ENCODE results near the gene NEK7.

NEK7 gene

DNA sequence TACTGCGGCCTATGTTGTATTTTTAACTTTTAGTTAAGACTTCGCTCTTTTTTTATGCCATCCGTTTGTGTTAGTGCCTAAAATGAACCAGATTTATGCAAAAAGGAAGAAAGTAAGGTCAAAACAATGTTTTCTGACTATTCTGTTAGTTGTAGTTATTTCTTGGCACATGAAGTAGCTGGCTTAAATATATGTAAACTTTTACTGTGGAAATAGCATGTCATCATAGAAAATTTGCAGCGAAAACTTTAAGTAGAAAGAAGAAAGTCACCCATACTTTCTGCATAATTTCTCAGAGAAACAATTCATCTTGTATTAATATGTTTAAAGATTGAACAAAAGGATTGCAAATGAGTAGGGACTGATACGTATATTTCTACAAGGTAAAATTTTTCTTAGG lies 106.4 kb downstream of the NEK7 start:
- DNase-seq, result no peak

DNA sequence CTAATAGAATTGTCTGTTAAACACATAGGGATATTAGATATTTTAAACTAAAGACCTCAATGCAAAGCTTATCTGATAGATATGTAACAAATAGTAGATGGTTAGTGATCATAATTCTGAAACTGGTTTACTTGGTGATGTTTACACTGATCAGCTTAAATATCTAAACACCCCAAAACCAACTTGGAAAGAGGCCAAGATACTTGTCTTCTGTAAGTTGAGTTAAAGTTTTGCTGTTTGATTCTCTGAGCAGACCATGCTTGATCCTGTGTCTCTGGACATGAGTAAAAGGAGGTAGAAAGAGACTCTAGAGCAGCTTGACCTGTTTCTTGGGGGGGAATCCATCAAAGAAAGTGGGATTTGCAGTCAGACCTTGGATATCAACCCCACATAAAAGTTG lies 107.5 kb downstream of the NEK7 start:
- DNase-seq, result no peak

DNA sequence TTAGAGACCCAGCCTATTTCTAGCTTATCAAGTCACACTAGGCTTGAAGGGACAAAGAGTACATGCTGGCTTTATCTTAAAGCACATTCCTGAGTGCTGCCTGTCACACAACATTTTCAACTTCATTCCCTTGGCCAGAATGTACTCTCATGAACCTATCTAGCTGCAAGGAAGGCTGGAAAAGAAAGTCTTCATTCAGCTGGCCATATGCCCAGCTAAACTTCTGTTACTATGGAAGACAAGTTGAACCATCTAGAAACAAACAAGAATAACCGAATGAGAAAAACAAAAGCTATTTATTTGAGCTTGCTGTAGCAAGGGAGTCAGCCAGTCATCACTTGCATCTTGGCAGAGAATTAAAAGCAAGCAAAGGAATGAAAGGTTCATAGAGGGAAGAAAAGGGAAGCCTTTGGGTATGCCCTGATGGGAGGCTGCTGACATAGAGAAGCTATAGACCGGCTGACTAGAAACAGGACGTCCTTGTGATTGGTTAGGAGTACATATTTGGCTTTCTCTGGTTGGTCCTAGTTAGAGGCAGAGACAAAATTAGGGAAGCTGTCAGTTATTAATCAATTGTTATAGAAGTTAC lies 108.4 kb downstream of the NEK7 start:
- DNase-seq, result no peak

DNA sequence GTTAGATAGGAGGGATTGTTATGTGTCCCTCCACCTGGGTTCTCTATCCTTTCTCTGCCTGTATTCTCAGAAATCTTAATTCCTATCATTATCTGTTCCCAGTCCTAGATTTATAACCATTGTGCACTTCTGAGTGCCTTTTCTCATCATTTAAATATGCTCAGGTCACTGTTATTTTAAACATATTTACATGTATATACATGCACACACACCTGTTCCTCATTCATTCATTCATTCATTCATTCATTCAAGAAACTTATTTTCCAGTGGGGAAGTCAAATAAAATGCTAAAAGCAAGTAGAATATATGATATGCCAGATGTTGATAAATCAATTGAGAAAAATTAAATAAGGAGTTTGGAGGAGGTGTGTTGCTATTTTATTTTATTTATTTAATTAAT lies 110.3 kb downstream of the NEK7 start:
- DNase-seq, result no peak

DNA sequence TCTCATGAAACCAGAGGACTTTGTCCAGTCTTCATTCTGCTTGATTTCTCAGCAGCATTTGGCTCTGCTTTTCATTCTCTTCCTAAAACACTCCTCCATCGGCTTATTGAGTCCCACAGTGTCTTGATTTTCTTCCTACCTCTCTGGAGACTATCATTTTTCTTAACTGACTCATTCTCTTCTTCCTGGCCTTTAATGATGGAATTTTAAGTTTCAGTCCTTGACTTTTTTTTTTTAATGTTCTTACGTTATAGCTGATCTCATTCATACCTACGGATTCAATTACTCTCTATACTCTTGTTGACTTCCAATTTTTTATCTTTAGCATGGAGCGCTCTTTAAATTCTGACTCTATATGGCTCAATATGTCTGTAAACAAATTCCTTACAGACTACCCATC lies 111.1 kb downstream of the NEK7 start:
- DNase-seq, result no peak

DNA sequence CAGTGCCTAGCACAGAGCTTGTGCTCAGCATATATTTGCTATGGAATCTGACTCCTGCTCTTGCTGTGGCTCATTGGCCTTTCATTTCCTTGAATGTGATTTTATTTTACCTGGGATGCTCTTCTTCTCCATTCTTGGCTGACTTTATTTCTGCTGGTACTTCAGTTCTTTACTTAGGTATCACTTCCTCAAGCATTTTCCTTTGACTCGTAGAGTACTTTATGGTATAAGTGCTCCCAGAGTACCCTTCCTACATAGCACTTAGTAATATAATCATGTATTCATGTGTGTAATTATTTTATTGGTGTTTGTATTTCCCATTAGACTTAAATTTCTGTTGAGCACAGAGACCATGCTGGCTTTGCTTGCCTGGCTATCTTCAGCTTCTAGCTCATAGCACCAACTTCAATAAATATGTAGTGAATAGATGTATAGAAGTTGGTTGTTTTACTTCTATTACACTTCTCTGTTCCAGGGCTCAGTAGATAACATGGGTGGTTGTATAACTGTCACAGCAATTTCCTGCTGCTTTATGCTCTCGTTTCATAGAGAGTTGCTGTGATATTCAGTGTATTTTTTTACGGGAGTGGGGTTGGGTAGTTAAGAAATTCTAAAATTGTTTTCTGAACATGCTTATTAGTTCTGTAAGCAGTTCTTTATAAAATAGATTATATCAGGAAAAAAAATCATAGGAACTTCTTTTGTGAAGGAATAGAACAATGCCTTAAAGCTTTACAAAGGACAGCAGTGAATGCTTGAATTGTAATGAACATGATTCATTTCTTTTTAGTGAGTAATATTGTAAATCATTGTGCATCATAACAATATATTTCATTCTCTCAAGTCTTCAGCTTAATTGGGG lies 112.2 kb downstream of the NEK7 start:
- no peak for DNase-seq

DNA sequence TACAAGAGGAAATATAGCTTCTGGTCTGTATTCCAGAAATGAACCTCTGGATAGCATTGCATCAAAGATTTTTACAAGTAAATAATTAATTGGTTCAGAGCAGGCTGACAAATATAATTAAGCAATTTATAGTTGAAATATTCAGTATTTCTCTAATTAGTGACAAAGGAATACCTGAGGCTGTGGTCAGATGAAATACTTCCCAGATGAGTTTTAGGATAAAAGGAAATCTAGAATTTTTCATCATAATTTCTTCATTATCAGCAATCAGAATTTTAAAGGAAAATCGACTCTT lies 112.8 kb downstream of the NEK7 start:
- DNase-seq, result no peak

DNA sequence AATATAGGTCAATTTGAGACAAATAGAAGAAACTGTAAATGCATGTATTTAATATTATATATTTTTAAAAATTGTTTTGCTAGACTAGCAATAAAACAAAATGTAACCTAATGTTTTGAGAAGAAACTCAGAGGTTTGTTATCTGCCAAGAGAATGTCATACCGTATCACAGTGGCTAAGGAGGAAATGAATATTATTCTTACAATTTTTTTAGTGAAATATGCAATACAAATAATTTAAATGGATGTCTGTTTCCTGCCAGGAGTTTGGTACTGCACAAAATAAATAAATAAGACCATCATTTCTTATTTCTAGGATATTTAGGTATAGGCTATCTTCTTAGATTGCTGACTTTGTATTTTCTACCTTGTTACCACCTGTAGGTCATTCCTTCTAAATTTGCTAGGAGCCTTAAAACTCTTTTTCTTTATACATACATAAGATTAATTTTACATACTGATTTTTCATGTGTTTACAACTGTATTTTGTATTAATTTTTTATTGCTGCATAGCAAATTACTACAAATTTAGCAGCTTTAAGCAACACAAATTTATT lies 113.6 kb downstream of the NEK7 start:
- no peak for DNase-seq

DNA sequence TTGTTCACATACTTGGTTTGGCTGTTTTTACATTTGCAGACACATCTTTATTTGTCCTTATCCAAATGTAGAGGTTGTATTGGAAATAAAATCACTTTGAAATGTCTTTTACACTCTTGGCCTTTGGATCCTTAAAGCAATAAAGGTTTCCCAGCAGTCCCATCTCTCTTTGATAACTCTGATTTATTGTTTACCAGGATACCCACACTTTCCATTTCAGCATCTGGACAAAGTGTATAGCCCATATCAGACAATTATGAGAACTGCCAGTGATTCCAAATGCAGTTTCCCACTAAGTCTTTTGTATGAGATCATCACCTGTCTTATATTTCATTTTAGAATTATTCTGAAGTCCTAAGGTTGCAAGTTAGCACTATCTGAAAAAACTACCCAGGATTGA lies 114.7 kb downstream of the NEK7 start:
- no peak for DNase-seq

DNA sequence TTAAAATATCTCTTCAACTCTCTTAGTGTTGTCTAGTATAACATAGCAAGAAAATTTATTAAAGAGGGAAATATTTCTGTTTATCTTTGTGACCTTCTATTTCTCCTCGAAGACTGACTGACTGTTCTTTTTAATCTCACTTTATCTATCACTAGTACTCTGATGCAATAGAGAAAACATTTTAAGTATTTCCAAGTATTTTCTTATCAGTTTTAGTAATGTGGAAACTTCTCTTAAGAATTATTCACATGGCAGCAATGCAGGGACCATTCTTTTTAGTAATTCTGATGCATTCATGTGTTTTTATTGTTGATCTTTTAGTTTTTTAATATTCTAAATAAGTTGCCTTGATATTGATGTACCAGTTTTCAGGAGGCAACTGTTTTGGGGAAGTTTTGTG lies 115.7 kb downstream of the NEK7 start:
- no peak for DNase-seq

DNA sequence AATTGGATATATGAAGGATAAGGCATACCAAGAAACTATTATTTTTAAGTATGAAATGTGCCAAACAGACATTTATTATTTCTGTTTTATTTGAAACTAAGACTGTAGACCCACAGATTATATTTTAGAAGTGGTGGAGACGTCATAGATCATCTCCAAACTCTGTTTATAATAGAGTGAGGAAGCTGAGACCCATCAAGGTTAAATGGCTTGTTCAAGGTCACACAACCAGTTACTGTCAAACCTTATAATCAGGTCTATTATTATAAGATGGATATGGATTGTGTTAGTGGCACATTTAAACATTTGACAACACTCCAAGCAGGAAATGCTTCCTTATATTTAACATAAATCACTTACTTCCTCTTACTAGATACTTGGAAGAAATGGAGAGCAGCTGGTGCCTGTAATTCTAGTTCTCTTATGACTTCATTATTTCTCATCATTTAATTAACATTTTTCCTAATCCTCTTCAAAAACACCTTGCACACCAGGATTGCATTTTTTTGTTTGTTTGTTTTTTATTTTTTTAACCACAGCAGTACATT lies 117.0 kb downstream of the NEK7 start:
- no peak for DNase-seq

DNA sequence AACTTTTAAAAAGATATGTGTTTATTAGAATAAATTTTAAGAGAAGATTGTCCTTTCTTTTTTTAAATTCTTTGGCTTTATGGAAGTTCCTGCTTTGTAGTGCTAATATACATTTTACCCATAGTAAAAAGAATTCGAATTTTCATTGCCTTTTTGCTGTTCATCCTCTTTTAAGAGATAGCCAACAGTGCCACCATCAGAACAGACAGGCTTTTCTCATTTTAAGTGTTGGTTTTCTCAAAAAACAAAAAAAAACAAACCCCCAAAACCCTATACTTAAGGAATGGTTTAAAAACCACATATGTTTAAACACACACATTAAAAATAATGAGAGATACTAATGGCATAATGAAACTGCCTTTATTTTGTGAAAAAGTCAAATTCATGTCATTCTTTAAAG lies 118.8 kb downstream of the NEK7 start:
- no peak for DNase-seq

DNA sequence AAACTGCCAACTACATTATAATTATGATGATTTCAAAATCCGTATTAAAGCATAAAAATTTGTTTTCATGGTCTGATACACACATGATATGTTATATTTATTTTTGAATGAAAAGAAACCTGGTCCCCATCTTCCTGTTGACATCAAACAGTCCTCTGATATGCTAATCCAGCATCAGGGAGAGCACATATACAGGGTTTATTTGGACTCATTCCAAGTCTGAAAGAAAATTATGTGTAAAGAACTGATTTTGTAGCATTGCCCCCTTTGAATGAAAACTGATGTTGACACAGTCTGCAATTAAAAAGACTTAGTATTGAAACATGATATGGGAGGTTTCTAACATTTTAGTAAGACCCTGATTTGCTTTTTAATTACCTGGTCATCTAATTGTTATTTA lies 119.4 kb downstream of the NEK7 start:
- no peak for DNase-seq

DNA sequence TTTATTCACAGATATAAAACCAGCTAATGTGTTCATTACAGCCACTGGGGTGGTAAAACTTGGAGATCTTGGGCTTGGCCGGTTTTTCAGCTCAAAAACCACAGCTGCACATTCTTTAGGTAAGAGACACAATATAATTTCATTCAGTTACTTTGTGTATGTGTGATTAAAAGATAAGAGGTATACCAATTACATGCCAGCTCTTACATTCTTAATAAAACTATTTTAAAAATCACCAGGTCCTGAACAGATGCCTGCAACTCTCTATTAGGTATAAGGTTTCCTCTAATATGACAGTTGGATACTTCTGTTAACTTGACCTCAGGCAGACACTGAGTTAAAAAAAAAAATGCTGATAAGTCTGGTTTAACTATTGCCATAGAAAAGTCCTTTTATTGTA lies 122.1 kb downstream of the NEK7 start:
- DNase-seq, result no peak

DNA sequence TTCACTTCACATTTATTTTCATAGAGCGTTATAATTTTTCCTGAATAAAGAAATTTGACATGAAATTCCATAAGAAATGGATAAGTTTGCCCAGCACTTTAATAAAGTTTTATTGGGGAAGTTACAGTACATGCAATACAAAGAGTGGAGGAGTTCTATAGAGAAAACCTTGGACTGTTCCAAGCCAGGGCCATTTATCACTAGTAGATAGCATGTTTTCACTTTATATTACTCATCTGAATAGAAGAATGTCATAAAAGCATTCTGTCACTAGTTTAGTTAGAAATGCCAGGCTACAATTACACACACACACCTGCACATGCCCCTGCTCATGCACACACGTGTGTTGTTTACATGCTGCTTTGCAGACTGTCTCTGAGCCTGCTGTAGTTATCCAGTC lies 123.3 kb downstream of the NEK7 start:
- no peak for DNase-seq

DNA sequence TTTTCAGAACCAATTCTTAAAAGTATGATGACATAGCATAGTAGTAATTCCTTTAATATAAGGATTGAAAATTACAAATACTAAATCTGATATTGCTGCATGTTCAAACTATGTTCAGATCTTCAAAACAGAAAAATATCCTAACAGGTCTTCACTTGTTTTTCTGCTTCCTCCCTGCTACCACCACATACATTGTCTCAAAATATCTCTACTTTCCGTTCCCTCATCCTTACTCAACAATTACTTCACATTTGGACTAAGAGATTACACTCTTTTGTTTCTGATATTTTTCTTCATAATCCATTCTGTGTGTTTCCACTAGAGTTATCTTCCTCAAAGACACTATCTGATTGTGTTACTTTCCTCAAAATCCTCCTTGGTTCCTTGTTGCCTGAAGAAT lies 125.1 kb downstream of the NEK7 start:
- DNase-seq, result no peak

DNA sequence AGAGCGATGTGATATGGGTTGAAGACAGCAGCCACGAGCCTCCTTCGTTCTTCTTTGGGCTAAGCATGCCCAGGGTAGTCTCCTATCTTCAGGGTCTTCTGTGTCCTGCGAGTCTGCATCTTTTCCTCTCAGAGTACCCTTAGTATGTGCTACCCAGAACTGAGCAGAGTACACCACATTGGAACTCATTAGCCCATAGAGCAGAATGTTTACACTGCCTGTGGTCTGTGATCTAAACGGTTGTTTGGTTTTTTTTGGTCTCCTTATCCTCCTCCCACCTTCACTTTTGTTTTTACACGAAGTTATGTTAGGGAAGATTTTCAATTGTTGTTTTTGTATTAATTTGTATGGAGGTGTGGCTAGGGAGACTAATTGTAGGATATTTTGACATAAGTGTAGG lies 126.4 kb downstream of the NEK7 start:
- no peak for DNase-seq

DNA sequence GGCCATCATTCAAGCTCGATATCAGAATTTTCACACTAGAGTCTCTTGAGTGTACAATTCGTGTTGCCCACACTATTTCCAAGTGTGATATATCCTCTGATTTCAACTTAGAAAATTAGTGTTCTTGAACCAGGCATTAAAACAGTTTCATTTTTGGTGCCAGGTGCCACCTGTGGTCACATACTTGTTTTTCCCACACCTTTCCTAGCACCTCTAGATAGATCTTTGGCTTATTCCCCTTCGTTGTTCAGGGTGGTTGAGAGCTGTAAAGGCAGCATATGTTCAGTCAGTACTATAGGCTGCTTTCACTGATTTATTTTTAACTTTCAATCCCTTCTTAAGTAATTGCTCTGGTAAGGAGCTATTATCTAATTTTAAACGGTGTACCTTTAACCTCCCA lies 131.1 kb downstream of the NEK7 start:
- DNase-seq, result no peak

DNA sequence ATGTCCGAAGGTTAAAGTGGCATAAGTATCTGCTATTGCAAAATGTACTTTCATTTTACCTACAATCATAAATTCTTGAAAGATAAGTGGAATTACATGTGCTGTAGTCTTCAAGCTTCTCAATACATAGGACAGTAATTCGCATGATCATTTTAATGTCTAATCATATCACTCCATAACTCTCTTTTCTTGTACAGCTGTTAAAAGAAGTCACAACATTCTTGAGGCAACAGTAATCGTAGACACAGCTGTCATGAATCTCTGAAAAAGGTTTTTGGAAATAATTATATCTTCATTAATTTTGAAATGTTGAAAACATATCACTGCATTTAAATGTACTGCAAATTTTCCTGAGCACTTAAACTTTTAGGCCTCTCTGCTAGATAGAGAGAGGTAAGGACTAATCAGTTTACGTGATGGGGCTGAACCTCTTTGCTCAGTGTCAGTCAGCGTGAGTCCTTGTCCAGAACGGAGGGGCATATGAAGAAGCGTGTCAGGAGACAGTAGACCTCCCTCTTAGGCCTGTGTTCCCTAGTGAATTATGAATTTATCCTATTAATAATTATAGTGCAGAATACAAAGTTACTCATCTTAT lies 133.4 kb downstream of the NEK7 start:
- no peak for DNase-seq

DNA sequence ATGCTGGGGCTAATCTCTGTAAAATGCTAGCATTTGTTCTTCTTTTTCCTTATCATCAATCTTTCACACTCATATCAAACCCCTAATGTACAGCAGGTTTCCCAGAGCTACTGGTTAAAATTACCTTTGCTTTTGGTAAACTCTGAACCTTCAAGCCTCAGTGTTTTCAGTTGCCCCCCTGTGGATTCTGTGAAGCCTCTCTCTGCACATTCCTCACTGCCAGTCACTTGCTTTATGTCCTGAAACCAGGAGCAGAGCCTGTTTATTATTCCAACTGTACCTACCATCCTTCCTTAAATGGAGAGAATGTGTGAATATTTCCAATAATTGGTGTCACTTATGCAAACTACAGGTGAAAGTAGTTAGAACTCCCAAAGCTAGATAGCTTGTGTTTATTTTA lies 134.2 kb downstream of the NEK7 start:
- DNase-seq, result no peak

DNA sequence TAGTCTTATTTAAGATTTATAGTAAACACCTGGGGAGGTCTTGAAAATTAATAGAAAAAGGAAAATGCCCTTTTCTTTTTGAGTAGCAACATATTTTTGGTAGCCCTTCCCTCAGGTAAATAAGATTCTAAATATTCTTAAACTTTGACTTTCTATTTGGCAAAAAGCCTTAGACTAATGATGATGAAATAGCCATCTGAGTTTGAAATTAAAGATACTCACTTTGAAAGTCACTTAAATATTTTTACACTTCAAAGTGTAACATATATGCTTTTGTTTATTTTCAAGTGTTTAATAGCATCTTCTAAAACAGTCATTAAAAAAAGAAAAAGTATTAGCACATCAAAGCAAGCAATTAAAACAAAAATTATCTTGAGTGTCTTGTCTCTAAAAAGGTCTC lies 135.1 kb downstream of the NEK7 start:
- no peak for DNase-seq

DNA sequence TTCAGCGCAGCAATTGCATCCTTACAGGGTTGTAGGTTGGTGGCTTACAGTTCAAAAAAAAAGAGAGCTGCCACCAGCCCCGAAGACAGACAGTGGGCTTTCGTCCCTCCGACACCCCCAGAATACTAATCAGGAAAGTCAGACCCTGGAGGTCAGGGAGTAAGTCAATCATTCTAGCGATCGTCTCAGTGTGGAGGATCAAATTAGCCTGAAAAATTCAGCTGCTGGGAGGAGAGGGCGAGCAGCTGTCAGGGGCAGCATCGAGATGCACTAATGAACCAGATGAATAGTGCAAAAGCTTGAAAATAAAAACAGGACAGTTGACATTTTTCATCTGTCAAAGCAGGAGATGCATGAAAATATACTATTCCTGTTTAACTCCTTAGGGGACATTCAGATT lies 138.4 kb downstream of the NEK7 start:
- no peak for DNase-seq

DNA sequence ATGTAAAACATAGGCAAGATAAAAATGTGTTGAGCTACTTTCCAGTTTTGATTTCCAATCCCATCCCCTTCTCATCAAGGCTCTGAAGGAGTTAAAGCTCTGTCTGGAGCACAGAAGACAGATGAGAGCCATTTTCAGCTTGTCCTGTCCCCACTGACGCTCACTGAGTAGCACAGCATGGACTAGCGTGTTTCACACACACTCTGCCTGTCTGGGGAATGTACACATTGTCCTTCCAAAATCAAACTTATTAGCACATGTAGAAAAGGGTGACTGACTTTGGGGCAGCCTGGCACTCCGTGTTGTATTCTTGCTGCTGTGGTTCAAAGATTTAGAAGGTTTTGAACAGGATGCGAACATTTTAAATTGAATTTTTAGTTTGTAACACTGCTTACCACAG lies 139.2 kb downstream of the NEK7 start:
- no peak for DNase-seq

DNA sequence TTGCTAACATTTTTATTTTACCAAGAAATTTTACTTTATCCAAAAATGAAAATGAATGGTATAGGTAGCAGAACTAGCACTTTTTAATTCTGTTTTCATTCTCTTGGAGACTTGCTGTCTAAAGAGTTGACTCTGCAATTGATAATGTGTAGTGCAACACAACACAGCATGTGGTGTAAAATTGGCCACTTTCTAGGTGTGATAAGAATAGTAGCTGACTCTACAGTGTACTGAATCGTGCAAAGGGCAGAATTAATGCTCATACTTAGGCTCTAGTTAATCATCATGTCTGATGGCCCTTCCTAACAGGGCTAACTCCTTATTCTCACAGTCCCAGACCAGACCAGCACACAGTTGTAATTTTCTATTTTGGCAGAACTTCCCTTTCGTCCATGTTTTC lies 140.5 kb downstream of the NEK7 start:
- no peak for DNase-seq
